HepG2 (cell line): ENCODE measurements around the gene SNAP25. TPM values are rescaled to one million over a fixed set of nuclear protein-coding genes. Genes with fewer than 3 reads are reported as not detected.

Experiments used
- BCLAF1 ChIP-seq: fragments of 450-650 bp; IDR thresholded peaks from 2 replicates; pipeline ENCODE4 v1.6.1; 2017; ENCODE audit warnings: mild to moderate bottlenecking
- JUND ChIP-seq: sonication (generic); formaldehyde crosslinking; IDR thresholded peaks from 2 replicates; pipeline ENCODE4 v1.8.0; 2022; ENCODE audit warnings: mild to moderate bottlenecking, missing genetic modification reagents
- SIN3B ChIP-seq: fragments of 150-350 bp; IDR thresholded peaks from 2 replicates; pipeline ENCODE4 v1.6.1; 2014; ENCODE audit warnings: low read length
- SPEN ChIP-seq: sonication (generic); formaldehyde crosslinking; IDR thresholded peaks from 2 replicates; pipeline ENCODE4 v1.5.1; 2020; ENCODE audit warnings: low read depth, mild to moderate bottlenecking, missing genetic modification reagents
- ZFP36L2 ChIP-seq: sonication (generic); formaldehyde crosslinking; IDR thresholded peaks from 2 replicates; pipeline ENCODE4 v1.4.0; 2020; ENCODE audit warnings: missing genetic modification reagents
- ZNF205 ChIP-seq: IDR thresholded peaks from 2 replicates; pipeline ENCODE4 v1.6.1; 2018; ENCODE audit warnings: missing biosample characterization, missing genetic modification reagents
- ZNF816 ChIP-seq: sonication (generic); formaldehyde crosslinking; IDR thresholded peaks from 2 replicates; pipeline ENCODE4 v1.8.0; 2022; ENCODE audit warnings: missing genetic modification reagents, mild to moderate bottlenecking, borderline replicate concordance
- polyA plus RNA-seq, 8 experiments: library from polyadenylated mRNA; depleted of rRNA in 3 of 8; stranded (reverse) in 7 of 8; unstranded in 1 of 8; fragments of >200 nt; fragmentation: Illumina TruSeq in 4 of 8; extraction: Trizol in 4 of 8; gene quantifications; 2 replicates each; pipeline versions ENCODE4 v1.2.1 to v1.2.3, GENCODE V29; 2011 to 2016; ENCODE audit warnings: low read depth in 4 of 8, missing spikeins in 1 of 8, mixed read lengths in 1 of 8; ENCODE audit not compliant: insufficient read depth in 1 of 8
- total RNA-seq, 5 experiments: library from RNA; depleted of rRNA; stranded (reverse); fragments of >200 nt; fragmentation: Illumina TruSeq; extraction: Trizol; gene quantifications; 2 replicates each; pipeline ENCODE4 v1.2.3, GENCODE V29; 2016; ENCODE audit warnings: low read depth in 1 of 5
- TF ChIP-seq, protein P1 (sequence below): sonication (generic); formaldehyde crosslinking; IDR thresholded peaks from 2 replicates; pipeline ENCODE4 v1.8.0; 2022; ENCODE audit warnings: mild to moderate bottlenecking, missing genetic modification reagents, moderate library complexity
- TF ChIP-seq, protein P2 (sequence below), 2 experiments: IDR thresholded peaks; 2 replicates each; pipeline ENCODE4 v1.6.1; 2011 to 2012; ENCODE audit warnings: low read length in 2 of 2, borderline replicate concordance in 1 of 2, low read depth in 1 of 2, mild to moderate bottlenecking in 1 of 2, moderate library complexity in 1 of 2
- TF ChIP-seq, protein P3 (sequence below), 2 experiments: fragments of 450-650 bp in 1 of 2; sonication (generic) in 1 of 2; formaldehyde crosslinking in 1 of 2; IDR thresholded peaks; 2 replicates each; pipeline versions ENCODE4 v1.6.1 to v1.8.0; 2016 to 2022; ENCODE audit warnings: antibody characterized with exemption in 1 of 2, mild to moderate bottlenecking in 1 of 2, missing genetic modification reagents in 1 of 2

SNAP25 gene
- total and polyA plus RNA-seq, 2 of the 13 experiments (the other 11 are each of a cell fraction or from before 2014, with no cell fraction given): not detected

GRCh38 chr20:10263385-10264165 lies 44.9 kb downstream of the SNAP25 start (continued):
- TF ChIP-seq, protein P1, sequence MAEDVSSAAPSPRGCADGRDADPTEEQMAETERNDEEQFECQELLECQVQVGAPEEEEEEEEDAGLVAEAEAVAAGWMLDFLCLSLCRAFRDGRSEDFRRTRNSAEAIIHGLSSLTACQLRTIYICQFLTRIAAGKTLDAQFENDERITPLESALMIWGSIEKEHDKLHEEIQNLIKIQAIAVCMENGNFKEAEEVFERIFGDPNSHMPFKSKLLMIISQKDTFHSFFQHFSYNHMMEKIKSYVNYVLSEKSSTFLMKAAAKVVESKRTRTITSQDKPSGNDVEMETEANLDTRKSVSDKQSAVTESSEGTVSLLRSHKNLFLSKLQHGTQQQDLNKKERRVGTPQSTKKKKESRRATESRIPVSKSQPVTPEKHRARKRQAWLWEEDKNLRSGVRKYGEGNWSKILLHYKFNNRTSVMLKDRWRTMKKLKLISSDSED: no peak
- TF ChIP-seq JUND (CRISPR knock-in tag) (0 out of 2 replicates have a peak, but pooled peaks have one; percentile 12), BCLAF1 (no peak), ZFP36L2 (CRISPR knock-in tag) (no peak), ZNF816 (CRISPR knock-in tag) (0 out of 2 replicates have a peak, but pooled peaks have one; percentile 21), ZNF205 (peak; percentile 98), SPEN (CRISPR knock-in tag) (peak; percentile 71), SIN3B (no peak)
- TF ChIP-seq, protein P2, sequence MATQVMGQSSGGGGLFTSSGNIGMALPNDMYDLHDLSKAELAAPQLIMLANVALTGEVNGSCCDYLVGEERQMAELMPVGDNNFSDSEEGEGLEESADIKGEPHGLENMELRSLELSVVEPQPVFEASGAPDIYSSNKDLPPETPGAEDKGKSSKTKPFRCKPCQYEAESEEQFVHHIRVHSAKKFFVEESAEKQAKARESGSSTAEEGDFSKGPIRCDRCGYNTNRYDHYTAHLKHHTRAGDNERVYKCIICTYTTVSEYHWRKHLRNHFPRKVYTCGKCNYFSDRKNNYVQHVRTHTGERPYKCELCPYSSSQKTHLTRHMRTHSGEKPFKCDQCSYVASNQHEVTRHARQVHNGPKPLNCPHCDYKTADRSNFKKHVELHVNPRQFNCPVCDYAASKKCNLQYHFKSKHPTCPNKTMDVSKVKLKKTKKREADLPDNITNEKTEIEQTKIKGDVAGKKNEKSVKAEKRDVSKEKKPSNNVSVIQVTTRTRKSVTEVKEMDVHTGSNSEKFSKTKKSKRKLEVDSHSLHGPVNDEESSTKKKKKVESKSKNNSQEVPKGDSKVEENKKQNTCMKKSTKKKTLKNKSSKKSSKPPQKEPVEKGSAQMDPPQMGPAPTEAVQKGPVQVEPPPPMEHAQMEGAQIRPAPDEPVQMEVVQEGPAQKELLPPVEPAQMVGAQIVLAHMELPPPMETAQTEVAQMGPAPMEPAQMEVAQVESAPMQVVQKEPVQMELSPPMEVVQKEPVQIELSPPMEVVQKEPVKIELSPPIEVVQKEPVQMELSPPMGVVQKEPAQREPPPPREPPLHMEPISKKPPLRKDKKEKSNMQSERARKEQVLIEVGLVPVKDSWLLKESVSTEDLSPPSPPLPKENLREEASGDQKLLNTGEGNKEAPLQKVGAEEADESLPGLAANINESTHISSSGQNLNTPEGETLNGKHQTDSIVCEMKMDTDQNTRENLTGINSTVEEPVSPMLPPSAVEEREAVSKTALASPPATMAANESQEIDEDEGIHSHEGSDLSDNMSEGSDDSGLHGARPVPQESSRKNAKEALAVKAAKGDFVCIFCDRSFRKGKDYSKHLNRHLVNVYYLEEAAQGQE (IDR thresholded peaks at IDR 0.05; ENCODE audit: borderline replicate concordance in 1 of 2, low read depth in 1 of 2, low read length in 2 of 2): peak in 1 of 2 experiments; percentile 77; a peak in 1 of 4 replicates
- TF ChIP-seq, protein P3, sequence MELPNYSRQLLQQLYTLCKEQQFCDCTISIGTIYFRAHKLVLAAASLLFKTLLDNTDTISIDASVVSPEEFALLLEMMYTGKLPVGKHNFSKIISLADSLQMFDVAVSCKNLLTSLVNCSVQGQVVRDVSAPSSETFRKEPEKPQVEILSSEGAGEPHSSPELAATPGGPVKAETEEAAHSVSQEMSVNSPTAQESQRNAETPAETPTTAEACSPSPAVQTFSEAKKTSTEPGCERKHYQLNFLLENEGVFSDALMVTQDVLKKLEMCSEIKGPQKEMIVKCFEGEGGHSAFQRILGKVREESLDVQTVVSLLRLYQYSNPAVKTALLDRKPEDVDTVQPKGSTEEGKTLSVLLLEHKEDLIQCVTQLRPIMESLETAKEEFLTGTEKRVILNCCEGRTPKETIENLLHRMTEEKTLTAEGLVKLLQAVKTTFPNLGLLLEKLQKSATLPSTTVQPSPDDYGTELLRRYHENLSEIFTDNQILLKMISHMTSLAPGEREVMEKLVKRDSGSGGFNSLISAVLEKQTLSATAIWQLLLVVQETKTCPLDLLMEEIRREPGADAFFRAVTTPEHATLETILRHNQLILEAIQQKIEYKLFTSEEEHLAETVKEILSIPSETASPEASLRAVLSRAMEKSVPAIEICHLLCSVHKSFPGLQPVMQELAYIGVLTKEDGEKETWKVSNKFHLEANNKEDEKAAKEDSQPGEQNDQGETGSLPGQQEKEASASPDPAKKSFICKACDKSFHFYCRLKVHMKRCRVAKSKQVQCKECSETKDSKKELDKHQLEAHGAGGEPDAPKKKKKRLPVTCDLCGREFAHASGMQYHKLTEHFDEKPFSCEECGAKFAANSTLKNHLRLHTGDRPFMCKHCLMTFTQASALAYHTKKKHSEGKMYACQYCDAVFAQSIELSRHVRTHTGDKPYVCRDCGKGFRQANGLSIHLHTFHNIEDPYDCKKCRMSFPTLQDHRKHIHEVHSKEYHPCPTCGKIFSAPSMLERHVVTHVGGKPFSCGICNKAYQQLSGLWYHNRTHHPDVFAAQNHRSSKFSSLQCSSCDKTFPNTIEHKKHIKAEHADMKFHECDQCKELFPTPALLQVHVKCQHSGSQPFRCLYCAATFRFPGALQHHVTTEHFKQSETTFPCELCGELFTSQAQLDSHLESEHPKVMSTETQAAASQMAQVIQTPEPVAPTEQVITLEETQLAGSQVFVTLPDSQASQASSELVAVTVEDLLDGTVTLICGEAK (IDR thresholded peaks at IDR 0.05): no peak
- TF ChIP-seq, protein P3 (CRISPR knock-in tag; IDR thresholded peaks at IDR 0.05): peak; percentile 74; the same call in 1 of the 2 replicates
